ENCODE measurements around the gene PKIG.

Gene PKIG

DNA sequence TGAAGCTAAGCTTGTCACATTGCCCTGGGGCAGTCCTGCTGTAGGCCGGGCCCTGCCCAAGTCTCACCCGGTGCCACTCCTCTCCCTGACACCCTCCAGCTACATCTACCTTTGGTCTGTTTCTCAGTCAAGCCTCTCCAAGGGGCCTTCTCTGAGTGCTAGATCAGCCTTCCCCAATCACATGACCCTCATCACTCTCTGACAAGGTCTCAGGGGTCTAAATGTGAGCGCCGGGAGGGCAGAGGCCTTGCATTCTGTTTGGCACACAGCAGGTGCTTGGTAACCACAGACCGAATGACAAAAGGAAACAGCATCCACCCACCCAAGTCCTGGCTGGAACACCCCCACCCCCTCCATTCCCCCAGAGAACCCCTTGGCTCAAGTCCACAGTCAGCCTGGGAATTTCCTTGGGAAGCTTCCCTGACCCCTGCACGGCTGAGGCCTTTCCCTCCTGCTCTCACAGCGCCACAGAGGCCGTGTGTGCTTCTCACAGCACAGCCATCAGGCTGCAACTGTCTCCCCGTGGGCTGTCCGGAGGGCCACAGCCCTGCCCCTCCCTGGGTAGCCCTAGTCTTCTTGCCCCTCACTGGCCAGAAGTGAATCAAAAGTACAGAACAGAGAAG, 32.9 kb downstream of the PKIG start:
- no peak for DNase-seq (ENCODE audit: extremely low spot score, insufficient read length, low read depth)
- FAIRE-seq, result no peak

DNA sequence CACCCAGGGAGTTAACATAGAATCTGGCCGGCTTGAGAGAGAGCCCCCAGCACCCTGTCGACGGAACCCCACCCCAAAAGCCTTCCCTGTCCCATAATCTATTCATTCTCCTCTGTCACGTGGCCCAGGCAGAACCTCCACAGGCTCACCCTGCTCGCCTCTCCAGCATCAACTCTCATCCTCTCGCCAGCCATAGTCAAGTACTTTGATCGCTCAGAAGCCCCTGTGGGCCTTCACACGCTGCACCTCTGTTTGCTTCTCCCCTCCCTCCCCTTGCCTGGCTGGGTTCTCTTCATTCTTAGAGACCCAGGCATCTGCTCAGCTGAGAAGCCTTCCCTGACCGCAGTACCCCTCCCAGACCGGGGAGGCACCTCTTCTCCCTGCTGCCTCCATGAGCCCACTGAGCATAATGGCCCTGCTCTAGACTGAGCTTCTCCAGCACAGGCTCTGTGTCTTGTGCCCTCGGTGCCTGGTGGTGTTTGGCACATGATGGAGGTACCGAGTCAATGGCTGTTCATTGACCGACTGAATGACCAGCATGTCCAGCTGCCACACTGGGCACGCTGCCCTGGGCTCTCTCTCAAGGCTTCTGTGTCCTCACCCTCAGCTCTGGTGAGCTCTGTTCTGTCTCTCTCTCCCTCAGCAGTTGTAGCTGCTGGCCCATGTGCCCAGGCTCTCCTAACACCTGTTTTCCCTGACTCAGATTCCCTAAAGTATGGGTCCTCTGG, 33.7 kb downstream of the PKIG start:
- DNase-seq (ENCODE audit: extremely low spot score, insufficient read length, low read depth) (no peak), FAIRE-seq (no peak)

DNA sequence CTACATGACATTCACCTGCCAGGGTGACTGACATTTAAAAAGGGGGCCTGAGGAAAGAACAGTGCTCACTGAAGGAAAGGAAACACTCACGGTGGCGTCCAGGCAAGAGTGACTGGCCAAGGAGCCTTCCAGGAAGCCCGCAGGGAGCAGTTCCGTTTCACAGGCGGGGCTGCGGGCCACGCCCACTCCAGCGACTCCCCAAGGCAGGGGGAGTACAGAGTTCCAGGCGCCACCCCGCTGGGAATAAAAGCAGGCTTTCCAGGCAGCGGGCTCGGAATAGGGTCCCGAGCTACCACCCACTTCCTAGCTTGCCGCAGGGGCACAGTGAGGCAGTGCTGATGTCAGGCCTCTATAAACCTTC, 34.2 kb downstream of the PKIG start:
- DNase-seq (ENCODE audit: extremely low spot score, insufficient read length, low read depth), result no peak
- no peak for FAIRE-seq

DNA sequence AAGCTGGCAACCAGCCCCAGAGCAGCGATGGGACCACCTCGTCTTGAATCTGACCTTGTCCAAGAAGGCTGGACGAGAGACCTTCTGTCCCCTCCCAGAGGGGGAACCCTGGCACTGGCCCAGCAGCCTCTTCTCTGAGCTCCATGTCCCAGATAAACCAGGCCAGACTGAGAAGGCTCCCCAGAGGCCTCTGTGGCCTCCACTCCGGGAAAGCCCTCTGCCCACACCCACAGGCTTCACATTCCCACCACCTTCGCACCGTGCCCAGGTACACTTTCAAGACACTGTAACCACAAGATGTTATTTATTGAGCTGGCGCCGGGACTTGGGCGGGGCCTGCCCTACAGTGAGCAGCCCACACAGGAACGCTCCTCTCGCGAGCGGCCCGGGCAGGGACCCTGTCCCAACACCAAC, 35.9 kb downstream of the PKIG start:
- FAIRE-seq, result peak; percentile 33

DNA sequence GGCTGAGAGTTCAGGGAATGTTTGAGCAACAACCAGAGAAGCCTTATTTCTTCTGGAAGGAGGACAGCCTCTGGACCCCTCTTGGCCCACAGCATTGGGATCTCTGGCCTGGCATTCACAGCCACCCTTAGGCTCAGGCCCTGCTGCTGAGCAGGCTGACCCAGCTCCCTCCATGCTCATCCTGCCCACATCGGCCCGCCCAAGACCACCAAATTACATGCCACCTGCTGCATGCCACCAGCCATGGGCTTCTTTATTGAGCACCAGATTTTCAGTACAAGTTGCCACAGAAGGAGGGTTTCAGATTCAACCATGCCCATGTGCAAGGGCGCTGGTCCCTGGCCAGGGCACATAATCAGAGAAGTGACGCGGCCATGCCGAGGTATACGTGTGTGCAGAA, 36.9 kb downstream of the PKIG start:
- DNase-seq (ENCODE audit: extremely low spot score, insufficient read length, low read depth) (no peak), FAIRE-seq (no peak)

More for the DNA sequence above, 35.9 kb downstream of the PKIG start:
- DNase-seq (ENCODE audit: extremely low spot score, insufficient read length, low read depth), result no peak

DNA sequence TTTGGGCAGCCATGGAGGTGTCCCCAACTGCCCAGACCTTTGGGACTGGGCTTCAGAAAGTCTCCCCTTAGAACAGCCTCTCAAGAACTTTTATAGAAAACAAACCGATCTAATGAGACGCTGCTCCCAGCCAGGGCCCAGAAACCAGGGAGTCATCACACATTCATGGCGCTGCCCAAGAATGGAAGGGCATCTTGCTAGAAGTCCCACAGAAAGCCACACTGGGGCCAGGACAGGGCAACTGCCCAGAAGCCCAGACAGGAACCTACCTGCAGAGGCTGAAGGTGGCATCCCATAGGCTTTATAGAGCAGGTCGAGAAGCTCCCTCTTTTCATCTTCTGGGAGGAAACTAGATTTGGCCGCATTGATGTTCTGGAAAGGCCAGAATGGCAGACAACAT, 37.7 kb downstream of the PKIG start:
- FAIRE-seq (no peak), DNase-seq (ENCODE audit: extremely low spot score, insufficient read length, low read depth) (no peak)

DNA sequence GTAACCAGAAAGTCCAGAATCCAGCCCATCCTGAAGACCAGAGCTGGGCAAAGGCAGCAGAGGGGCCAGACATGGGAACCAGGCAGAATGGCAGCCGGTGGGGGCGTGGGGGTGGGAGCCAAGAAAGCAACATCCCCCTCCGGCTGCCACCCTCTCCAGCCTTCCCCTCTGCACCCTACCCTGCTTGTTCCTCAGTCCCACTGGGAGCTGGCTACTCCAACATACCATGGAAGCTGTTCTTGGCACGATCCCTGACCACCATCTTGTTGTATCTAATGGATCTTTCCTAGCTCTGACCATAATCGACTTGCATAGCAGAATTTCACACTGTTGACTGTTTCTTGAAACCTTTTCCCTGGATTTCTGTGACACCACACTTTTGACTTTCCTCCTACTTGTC, 38.9 kb downstream of the PKIG start:
- DNase-seq (ENCODE audit: extremely low spot score, insufficient read length, low read depth) (no peak), FAIRE-seq (no peak)

DNA sequence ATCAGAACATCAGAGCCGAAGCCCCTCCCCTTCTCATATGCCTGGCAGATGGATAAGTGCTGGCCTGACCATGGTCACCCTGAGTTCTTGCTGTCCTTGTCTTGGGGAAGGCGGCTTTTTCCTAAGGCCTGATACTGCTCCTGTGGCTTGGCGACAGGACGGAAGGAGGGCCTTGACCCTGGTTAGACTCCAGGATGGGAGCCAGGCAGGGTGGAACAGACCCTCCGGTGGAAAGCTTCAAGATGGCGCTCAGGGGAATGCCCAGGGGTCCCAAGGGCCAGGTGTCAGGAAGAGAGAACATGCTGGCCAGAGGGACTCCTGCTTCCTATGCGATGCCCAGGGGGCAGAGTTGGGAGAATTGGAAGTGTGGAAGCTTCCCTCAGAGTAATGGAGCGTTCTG, 39.6 kb downstream of the PKIG start:
- FAIRE-seq, result no peak

DNA sequence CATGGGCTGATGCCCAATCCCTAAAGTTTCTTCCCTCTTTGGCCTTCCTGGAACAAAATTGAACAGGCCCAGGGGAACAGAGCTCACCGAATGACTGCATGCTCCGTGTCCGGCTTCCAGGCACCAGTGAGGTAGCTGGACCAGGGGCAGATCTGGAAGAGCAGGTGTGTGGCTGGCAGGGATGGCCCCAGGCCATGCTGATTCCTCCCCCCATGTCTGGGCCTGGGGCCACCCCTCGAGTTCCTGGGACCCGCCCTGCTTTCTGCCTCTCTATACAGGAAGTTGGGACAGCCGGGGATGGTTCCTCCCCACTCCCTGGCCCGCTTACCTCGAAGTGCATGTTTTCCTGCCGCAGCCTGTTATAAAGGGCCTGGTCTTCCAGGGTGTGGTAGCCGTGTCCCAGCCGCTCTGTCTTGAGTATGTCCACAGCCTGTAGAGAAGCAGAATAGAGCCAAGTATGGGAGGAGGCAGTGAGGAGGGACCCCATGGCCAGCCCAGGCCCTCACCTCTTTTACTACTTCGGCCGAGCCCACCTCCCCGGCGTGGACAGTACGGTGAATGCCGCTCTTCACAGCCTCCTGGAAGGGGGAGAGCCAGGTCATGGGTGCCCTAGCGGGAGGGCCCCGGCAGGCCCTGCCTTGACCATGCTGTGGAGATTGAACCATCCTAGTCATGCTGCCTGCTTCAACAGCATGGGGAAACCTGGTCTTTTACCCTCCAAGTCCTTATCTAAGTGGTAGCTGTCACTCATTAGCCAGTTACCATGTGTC, 40.3 kb downstream of the PKIG start:
- DNase-seq (ENCODE audit: extremely low spot score, insufficient read length, low read depth), result no peak
- no peak for FAIRE-seq

More for the DNA sequence above, 39.6 kb downstream of the PKIG start:
- no peak for DNase-seq (ENCODE audit: extremely low spot score, insufficient read length, low read depth)

DNA sequence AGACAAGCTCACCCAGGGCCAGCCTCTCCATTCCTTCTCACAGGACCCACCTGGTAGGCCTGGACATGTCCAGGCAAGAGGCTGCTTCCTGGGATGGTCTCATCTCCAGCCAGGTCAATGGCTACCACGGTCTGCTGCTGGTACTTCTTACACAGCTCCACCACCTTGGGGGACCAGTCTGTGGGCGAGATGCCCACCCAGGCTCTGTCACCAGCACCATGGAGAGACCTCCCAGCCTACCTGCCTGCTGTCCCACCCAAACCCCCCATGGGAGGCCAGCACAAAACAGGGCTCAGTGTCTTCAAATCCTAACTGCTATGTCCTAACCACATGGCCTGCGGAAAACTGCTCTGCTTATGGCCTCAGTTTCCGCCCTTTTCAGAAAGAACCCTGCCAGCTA, 41.8 kb downstream of the PKIG start:
- no peak for FAIRE-seq
- DNase-seq (ENCODE audit: extremely low spot score, insufficient read length, low read depth), result no peak

DNA sequence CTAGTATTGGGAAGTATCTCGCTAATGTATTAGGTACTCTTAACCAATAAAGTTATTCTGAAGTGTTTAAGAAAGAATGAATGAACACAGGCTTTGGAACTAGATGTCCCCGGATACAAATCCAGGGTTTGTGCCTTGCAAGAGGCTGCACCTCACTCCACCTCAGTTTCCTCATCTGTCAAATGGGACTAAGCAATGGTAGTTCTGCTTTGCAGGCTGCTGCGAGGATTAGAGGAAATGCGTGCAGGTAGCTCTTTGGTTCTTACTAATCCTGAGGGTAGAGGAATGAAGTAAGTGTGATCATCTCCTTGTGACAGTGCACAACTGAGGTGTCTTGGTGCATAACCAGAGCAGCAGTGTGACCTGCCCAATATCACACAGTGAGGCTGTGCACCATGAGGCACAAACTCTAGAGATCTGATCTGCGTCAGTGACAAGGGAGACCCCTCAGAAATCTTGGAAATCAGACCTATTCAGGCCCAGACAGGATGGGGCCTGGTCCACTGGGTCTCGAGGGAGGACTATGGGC, 42.4 kb downstream of the PKIG start:
- DNase-seq (ENCODE audit: extremely low spot score, insufficient read length, low read depth), result no peak
- FAIRE-seq, result no peak

DNA sequence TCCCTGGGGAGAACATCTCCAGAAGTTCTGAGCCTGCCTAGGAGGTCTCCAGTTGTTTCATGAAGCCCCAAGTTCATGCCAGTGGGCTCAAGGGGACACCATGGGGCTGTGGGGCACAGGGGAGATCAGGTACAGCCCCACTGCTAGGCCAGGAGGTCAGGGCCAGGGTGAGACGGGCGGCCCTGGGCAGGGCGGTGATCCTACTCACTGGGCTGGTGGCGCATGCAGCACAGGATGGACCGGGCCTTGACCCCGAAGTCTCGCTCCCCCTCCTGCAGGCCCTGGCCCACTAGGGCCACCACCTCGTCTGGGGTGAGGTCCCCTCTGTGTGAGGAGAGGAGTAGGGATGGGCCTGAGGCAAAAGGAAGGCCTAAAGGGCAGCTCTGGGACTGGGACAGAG, 43.0 kb downstream of the PKIG start:
- DNase-seq (ENCODE audit: extremely low spot score, insufficient read length, low read depth), result no peak
- FAIRE-seq, result no peak

DNA sequence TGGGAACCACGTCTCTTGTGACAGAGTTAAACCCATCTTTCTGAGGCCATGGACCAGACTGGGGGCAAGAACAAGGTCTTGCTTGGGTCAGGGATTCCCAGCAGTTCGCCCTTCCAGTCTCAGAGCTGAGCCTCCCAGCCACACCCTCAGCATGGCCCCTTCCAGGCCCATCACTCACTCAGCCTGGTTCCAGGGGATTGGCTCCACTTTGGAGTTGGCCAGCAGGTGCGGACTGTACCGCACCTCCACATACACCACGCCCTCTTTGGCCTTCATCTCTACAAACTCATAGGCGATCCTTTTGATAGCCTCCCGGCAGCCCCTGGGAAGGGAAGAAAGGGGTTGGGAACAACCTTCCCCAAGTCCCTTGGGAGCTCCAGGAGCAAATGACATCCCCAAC, 43.9 kb downstream of the PKIG start:
- no peak for DNase-seq (ENCODE audit: extremely low spot score, insufficient read length, low read depth)
- no peak for FAIRE-seq

DNA sequence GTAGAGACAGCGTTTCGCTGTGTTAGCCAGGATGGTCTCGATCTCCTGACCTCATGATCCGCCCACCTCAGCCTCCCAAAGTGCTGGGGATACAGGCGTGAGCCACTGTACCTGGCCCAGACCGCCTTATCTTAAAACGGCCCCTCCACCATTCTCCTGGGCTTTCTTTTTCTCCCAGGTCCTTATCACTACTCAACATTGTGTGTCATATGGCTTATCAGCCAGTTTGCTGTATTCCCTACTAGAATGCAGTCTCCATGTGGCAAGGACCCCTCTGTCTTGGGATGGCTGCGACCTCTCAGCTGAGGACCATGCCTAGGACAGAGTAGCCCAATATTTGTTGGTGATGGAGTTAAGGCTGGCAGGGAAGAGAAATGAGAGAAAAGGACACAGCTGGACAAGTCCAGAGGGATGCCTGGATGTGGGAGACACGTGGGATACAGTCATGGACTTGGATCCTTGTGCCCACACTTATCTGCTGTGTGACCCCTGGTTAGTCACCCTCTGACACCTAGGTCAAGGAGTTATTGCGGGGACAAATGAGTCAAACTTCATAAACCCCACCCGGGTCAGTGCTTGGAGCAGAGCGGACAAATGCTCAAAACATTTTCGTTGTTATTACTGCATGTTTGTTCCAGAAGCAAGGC, 45.1 kb downstream of the PKIG start:
- DNase-seq (ENCODE audit: extremely low spot score, insufficient read length, low read depth) (no peak), FAIRE-seq (no peak)

DNA sequence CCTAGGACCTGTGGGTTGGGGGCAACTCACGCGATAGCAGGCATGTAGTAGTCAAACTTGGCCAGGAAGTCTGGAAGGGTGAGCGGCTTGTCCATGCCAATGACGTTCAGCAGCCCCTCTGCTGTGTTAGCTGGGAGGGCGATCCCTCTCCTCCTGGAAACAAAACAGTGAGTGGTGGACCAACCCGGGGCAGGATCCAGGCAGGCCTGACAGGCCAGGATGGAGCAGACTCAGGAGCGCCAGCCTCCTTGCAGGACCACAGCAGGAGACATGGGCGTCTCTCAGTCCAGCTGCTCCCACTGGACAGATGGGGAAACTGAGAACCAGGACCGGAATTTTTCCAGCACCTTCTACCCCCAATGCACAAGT, 46.6 kb downstream of the PKIG start:
- DNase-seq (ENCODE audit: extremely low spot score, insufficient read length, low read depth), result no peak
- no peak for FAIRE-seq

DNA sequence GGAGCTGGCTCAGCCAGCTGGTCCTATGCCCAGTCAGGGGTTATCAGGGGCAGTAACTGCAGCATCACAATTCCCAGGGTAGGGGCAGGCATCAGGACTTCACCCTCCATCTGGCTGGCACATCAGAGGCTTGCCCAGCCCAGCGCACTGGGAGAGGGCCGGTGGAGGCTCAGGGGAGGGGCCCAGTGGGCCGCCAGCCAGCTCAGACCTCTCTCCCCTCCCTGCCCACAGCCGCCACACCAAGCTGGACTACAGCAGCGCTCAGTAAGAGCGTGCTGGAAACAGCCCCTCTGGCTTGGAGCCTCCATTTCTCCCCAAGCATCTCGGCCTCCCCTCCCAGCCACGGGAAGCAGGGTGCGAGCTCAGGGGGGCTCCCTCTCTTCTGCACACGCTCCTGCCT, 47.2 kb downstream of the PKIG start:
- DNase-seq (ENCODE audit: extremely low spot score, insufficient read length, low read depth), result no peak
- no peak for FAIRE-seq

DNA sequence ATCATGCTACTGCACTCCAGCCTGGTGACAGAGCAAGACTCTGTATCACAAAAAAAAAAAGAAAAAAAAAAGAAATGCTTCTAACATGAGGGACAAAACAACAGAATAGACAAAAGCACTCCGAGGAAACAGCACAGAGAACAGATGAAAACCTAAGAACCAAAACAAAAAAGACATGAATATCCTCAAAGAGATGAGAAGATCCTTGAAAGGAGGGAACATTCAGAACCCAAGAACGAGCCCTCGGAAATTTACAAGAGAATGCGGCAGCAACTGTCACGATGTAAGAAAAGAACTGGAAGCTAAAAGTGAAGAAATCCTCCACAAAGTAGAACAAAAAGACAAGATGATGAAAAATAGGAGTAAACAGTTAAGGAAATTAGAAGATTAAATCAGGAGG, 47.9 kb downstream of the PKIG start:
- no peak for FAIRE-seq
- no peak for DNase-seq (ENCODE audit: extremely low spot score, insufficient read length, low read depth)

DNA sequence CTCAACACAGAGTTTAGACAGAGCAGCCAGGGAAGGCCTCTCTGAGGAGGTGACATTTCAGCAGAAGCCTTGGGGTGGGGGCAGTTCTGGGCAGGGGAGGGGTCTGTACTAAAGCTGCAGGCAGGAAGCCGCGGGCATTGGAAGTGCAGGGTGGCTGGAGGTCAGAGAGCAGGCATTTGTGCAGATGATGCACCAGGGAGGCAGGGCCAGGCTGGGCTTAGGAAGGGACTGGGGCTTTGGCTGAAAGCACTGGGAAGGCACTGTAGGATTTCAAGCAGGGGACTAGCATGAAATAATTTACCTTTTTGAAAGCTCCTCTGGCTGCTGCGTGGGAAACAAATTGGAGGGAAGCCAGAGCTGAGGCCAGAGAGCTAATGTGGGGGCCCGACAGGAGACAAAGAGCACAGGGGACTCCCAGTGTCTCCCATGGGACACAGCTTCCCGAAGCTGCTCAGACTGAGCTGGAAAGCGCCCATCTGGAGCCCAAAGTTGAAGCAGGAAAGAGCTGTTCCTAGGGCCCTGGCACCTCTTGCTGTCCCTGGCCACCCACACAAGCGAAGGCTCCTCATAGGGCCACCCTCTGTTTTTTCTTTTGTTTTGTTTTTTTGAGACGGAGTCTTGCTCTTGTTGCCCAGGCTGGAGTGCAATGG, 49.8 kb downstream of the PKIG start:
- FAIRE-seq, result no peak

DNA sequence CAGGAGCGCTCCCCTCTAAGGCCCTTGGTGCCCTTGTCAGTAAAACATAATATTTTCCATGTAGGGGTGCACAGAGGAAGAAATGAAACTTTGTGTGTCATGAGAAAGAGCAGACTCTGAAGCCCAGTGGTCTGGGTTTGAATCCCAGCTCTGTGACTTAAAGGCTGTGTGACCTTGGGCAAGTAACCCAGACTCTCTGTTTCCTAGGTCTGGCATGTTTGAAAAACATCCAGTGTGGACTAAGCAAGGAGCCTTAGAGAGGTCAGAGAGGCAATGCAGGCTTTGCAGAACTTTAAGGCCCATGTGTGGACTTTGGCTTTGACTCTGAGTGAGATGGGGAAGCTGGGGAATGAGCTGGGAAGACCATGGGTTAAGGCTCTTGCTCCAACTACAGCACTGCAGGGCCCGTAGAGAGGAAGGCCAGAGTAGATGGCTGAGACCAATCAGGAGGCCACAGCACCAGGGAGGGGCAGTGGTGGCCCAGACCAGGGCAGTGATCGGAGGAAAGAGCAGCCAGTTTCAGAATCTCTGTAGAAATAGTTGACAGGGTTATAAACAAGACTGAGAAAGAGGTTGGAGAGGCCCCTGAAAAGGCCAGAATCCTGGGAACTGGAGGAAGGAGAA, 50.9 kb downstream of the PKIG start:
- no peak for FAIRE-seq
- DNase-seq (ENCODE audit: extremely low spot score, insufficient read length, low read depth), result no peak

More for the DNA sequence above, 49.8 kb downstream of the PKIG start:
- no peak for DNase-seq (ENCODE audit: extremely low spot score, insufficient read length, low read depth)
